PC-9 (cell line): ENCODE data around the gene HHAT. TPM values are rescaled to one million over a fixed set of nuclear protein-coding genes. Genes with fewer than 3 reads are reported as not detected.

Experiments
- BruUV-seq: library from RNA; stranded (reverse); fragments of 400-500 nt; replicated peaks from 2 replicates; lab custom pipeline; 2021; lab: Mats Ljungman, UMichigan
- CTCF ChIA-PET: fragments of 300-600 bp; sonication (Branson Sonifier 250); formaldehyde crosslinking; loops from one replicate; lab custom pipeline; 2022; ENCODE audit warnings: antibody characterized with exemption; lab: Charles Lee
- POLR2A ChIA-PET: fragments of 300-600 bp; sonication (Branson Sonifier 250); formaldehyde crosslinking; loops from one replicate; lab custom pipeline; 2022; ENCODE audit warnings: antibody characterized with exemption; ENCODE audit not compliant: unreplicated experiment; lab: Charles Lee
- DNase-seq, 2 experiments: peaks; one replicate each; pipeline versions ENCODE4 v3.0.0 to v3.0.0-alpha.2; 2015 to 2022; ENCODE audit warnings: mixed read lengths in 1 of 2
- H2AFZ ChIP-seq: fragments of 200-600 bp; sonication (generic); 2 replicates; pipeline ENCODE4 v1.8.1; 2017; ENCODE audit warnings: antibody characterized with exemption
- H3F3A ChIP-seq: fragments of 200-600 bp; sonication (generic); 2 replicates; pipeline ENCODE4 v1.8.1; 2017; ENCODE audit warnings: antibody characterized with exemption, mild to moderate bottlenecking, low read depth; ENCODE audit not compliant: insufficient read depth
- H3K27ac ChIP-seq: fragments of 200-600 bp; sonication (generic); 2 replicates; pipeline ENCODE4 v1.6.1; 2016; ENCODE audit warnings: mixed run types
- H3K27me3 ChIP-seq: fragments of 200-600 bp; sonication (generic); 2 replicates; pipeline ENCODE4 v1.6.1; 2016; ENCODE audit warnings: low read depth, mixed run types; ENCODE audit not compliant: insufficient read depth
- H3K36me3 ChIP-seq: fragments of 200-600 bp; sonication (generic); 2 replicates; pipeline ENCODE4 v1.6.1; 2016; ENCODE audit warnings: low read depth, mixed run types
- H3K4me1 ChIP-seq: fragments of 200-600 bp; sonication (generic); replicated peaks from 2 replicates; pipeline ENCODE4 v1.6.1; 2016; ENCODE audit warnings: mixed run types; ENCODE audit not compliant: insufficient read depth
- H3K4me2 ChIP-seq: fragments of 200-600 bp; sonication (generic); 2 replicates; pipeline ENCODE4 v1.6.1; 2017; ENCODE audit warnings: mixed run types
- H3K4me3 ChIP-seq: fragments of 200-600 bp; sonication (generic); 2 replicates; pipeline ENCODE4 v1.6.1; 2016; ENCODE audit warnings: mixed run types
- H3K79me2 ChIP-seq: fragments of 200-600 bp; sonication (generic); 2 replicates; pipeline ENCODE4 v1.6.1; 2017; ENCODE audit warnings: low read depth, mixed run types
- H3K9me2 ChIP-seq: fragments of 200-600 bp; sonication (generic); 2 replicates; pipeline ENCODE4 v1.8.1; 2017; ENCODE audit warnings: mild to moderate bottlenecking; ENCODE audit not compliant: insufficient read depth
- H3K9me3 ChIP-seq: fragments of 200-600 bp; sonication (generic); 2 replicates; pipeline ENCODE4 v1.8.1; 2016; ENCODE audit warnings: low read depth; ENCODE audit not compliant: insufficient read depth
- H4K20me1 ChIP-seq: fragments of 200-600 bp; sonication (generic); 2 replicates; pipeline ENCODE4 v1.8.1; 2017; ENCODE audit not compliant: insufficient read depth
- CTCF ChIP-seq: fragments of 200-600 bp; sonication (generic); conservative IDR thresholded peaks from 2 replicates; pipeline ENCODE4 v1.6.1; 2017; ENCODE audit warnings: mixed run types, antibody characterized with exemption, mild to moderate bottlenecking, moderate library complexity
- EZH2 ChIP-seq: fragments of 200-600 bp; sonication (generic); IDR thresholded peaks from 2 replicates; pipeline ENCODE4 v1.8.0; 2017; ENCODE audit warnings: antibody characterized with exemption, low read depth
- intact Hi-C: fragments of 100-400 bp; cut with micrococcal nuclease; formaldehyde crosslinking; loops from one replicate; pipeline ENCODE4 v1.10.0; 2022; ENCODE audit not compliant: unreplicated experiment
- total RNA-seq: library from RNA; stranded (reverse); gene quantifications from 2 replicates; pipeline ENCODE4 v1.2.3, GENCODE V29; 2021

HHAT gene
- total RNA-seq, 1 experiment from 2014 or later: 5.3 TPM

DNA sequence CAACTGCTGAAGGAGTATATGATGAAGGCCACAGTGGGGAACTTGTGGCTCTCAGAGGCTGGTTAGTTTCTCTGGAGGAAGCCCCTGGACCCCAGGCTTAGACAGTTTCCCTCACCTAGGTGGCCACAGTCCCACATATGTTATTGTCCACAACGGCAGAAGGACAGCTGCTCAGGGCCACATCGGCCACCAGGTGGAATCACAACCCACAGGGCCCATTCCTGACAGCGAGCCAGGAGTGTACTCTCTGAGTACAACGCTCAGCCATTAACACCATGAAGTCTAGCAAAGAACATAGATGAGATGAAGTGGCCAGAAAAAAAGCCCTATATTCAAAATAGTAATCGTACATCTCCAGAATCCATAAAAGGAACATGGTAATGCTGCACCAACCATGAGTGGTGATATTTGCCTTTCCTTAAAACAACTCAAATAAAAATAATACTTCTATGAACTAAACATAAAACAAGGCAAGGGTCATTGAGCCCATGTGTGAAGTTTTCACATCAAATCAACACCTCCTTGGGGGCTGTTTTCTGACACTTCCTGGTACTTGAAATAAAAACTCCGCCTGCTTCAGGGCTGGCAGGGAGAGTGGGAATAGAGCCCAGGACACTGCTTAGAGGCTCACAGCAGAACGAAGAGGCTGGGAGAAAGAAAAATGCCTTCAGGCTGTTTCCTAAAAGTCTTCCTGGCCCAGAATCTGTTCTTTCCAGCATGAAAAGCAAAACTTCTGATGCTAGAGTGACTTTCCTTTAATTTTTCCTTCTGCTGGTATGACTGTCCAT, 383.3 kb downstream of the HHAT start:
- POLR2A ChIA-PET: no interaction called here
- H2AFZ ChIP-seq: no peak overlapping the region
- H3K27ac ChIP-seq: no peak overlapping the region
- no peak; the same call in 1 of the 2 replicates for TF ChIP-seq CTCF
- no peak for TF ChIP-seq EZH2
- no peaks in the 10 kb centered on the region for H3K36me3 ChIP-seq
- no peak overlapping the region for H3K4me2 ChIP-seq
- CTCF ChIA-PET: no interaction called here
- no TSS peak for BruUV-seq
- H3K4me1 ChIP-seq: no peaks in the 10 kb centered on the region
- DNase-seq: no peak
- H4K20me1 ChIP-seq: no peaks in the 10 kb centered on the region
- no peaks in the 10 kb centered on the region for H3F3A ChIP-seq
- H3K27me3 ChIP-seq: peaks cover 8% of the 10 kb centered on the region; the same call in 1 of the 2 replicates
- no peaks in the 10 kb centered on the region for H3K79me2 ChIP-seq
- intact Hi-C loops: no loop called here
- H3K9me3 ChIP-seq: no peaks in the 10 kb centered on the region
- no peak overlapping the region for H3K4me3 ChIP-seq
- no peaks in the 10 kb centered on the region for H3K9me2 ChIP-seq

- no peaks in the 10 kb centered on the region for H3K9me3 ChIP-seq
- intact Hi-C loops: no loop called here
- H3K4me3 ChIP-seq: no peak overlapping the region
- no peak overlapping the region for H3K4me2 ChIP-seq
- POLR2A ChIA-PET: no interaction called here
- no peaks in the 10 kb centered on the region for H3K36me3 ChIP-seq
- H3K9me2 ChIP-seq: no peaks in the 10 kb centered on the region
- no peak for TF ChIP-seq CTCF
- no peak for TF ChIP-seq EZH2
- CTCF ChIA-PET: no interaction called here
- H3K27me3 ChIP-seq: peaks cover 3% of the 10 kb centered on the region; the same call in 1 of the 2 replicates
- no peaks in the 10 kb centered on the region for H3K4me1 ChIP-seq
- BruUV-seq: no TSS peak
- DNase-seq: no peak
- no peaks in the 10 kb centered on the region for H3F3A ChIP-seq
- no peaks in the 10 kb centered on the region for H4K20me1 ChIP-seq
- H3K27ac ChIP-seq: no peak overlapping the region
- H2AFZ ChIP-seq: no peak overlapping the region
- no peaks in the 10 kb centered on the region for H3K79me2 ChIP-seq
These were observed 386.4 kb downstream of the HHAT start for GRCh38 chr1:210715072-210715471.

DNA sequence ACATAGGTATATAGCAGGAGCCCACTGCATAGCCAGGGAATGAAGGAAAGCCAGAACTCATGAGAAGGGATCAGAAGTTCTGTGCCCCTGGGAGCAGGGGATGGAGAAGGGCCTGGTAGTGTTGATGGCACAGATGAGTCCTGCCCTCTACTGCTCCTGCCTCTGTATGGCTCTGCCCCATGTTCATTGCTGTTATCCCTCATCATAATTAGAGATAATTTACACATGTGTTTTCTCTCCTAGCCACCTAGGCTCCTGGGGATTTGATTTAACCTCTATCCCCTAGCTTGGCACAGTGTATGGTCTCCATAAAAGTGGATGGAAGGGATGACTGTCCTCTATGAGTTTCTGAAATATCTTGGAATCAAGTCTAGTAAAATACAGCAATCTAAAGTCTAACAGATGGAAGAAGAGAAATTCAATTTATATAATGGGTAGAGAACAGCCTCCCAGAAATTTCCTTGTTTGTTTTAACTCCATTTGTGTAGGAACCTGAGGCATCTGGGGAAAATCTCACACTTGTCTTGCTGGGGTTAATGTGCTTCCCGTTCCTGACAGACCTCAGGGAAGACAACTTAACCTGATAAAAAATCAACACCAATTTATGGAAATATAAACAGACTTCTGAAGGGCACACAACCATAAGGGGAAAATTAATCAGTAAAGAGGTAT, 393.8 kb downstream of the HHAT start:
- no peaks in the 10 kb centered on the region for H3K9me3 ChIP-seq
- H4K20me1 ChIP-seq: no peaks in the 10 kb centered on the region
- no TSS peak for BruUV-seq
- no peaks in the 10 kb centered on the region for H3K4me1 ChIP-seq
- H3K27ac ChIP-seq: no peak overlapping the region
- no peaks in the 10 kb centered on the region for H3K36me3 ChIP-seq
- H3K4me2 ChIP-seq: no peak overlapping the region
- TF ChIP-seq CTCF (no peak), EZH2 (no peak)
- no peaks in the 10 kb centered on the region for H3K79me2 ChIP-seq
- intact Hi-C loops: no loop called here
- DNase-seq: no peak
- H3K9me2 ChIP-seq: no peaks in the 10 kb centered on the region
- H3K27me3 ChIP-seq: no peaks in the 10 kb centered on the region
- no peaks in the 10 kb centered on the region for H3F3A ChIP-seq
- ChIA-PET CTCF (no interaction called here), POLR2A (no interaction called here)
- H3K4me3 ChIP-seq: no peak overlapping the region
- no peak overlapping the region for H2AFZ ChIP-seq
